Stimulated activated naive CD8-positive, alpha-beta T cell treated with anti-CD3 and anti-CD28 coated beads, Interleukin-15, Interleukin-2, amounts not matched to agents 100 ng/mL and 50 ng/mL, for 24 hours (primary cell): ENCODE measurements around the gene SLC2A1.

ENCODE experiments used
- H3K27ac Mint-ChIP-seq: one replicate; pipeline ENCODE4 v1.8.0; 2021; ENCODE audit warnings: mild to moderate bottlenecking, mixed read lengths
- H3K27me3 Mint-ChIP-seq: one replicate; pipeline ENCODE4 v1.8.0; 2021; ENCODE audit warnings: mixed read lengths
- H3K36me3 Mint-ChIP-seq: one replicate; pipeline ENCODE4 v1.8.0; 2021; ENCODE audit warnings: low read depth, mixed read lengths
- H3K4me1 Mint-ChIP-seq: one replicate; pipeline ENCODE4 v1.8.0; 2021; ENCODE audit warnings: low read depth, mixed read lengths
- H3K4me3 Mint-ChIP-seq: one replicate; pipeline ENCODE4 v1.8.0; 2021; ENCODE audit warnings: mild to moderate bottlenecking, mixed read lengths
- H3K9me3 Mint-ChIP-seq: one replicate; pipeline ENCODE4 v1.8.0; 2021; ENCODE audit warnings: mixed read lengths

SLC2A1 gene

DNA sequence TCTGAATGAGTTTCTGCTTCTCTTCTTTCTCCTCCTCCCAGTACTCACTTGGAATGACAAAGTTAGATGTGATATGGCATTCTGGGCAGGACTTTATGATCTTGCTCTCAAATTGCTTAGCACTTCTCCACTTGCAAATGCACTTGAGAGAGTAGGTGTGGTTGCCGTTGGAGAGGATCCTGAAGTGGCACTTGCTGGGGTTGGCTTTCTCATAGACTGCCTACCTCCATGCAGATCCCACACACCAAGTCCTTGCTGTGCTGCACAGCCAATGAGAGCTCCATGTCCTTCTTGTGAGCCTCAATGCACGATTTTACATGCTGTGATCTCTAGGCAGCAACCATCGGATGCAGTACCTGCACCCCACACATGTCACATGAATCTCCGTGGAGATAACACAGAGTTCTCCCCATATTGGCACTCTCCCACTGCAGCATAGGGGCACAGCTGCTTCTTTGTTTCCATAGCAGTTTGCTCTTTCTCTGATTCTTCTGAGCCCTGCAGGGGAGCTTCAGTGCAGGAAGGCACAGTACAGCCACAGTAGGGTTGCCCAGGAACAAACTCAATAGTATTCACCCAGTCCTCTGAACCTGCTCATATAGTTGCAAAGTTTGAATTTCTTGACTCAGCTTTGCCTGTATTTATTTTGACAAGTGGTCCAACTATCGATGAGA is 67.1 kb downstream of the SLC2A1 start:
- Mint-ChIP-seq H3K4me1 (no peaks in the 10 kb centered on the region), H3K27ac (no peak overlapping the region), H3K9me3 (no peaks in the 10 kb centered on the region), H3K36me3 (no peaks in the 10 kb centered on the region), H3K27me3 (peaks cover 7% of the 10 kb centered on the region), H3K4me3 (no peak overlapping the region)

DNA sequence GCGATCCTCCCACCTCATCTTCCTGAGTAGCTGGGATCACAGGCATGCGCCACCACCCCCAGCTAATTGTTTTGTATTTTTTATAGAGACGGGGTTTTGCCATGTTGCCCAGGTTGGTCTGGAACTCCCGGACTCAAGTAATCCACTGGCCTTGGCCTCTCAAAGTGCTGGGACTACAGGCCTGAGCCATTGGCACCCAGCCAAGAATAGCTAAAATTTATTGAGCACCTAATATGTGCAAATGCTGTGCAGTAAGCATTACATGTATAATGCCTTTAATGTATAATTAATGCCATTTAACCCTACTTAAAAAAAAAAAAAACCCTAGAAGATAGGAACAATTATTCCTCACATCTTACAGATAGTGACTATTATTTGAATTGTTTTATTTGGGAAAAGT is 69.4 kb downstream of the SLC2A1 start:
- no peaks in the 10 kb centered on the region for H3K9me3 Mint-ChIP-seq
- H3K4me3 Mint-ChIP-seq: no peak overlapping the region
- H3K27ac Mint-ChIP-seq: no peak overlapping the region
- peaks cover 6% of the 10 kb centered on the region for H3K27me3 Mint-ChIP-seq
- H3K36me3 Mint-ChIP-seq: no peaks in the 10 kb centered on the region
- no peaks in the 10 kb centered on the region for H3K4me1 Mint-ChIP-seq

DNA sequence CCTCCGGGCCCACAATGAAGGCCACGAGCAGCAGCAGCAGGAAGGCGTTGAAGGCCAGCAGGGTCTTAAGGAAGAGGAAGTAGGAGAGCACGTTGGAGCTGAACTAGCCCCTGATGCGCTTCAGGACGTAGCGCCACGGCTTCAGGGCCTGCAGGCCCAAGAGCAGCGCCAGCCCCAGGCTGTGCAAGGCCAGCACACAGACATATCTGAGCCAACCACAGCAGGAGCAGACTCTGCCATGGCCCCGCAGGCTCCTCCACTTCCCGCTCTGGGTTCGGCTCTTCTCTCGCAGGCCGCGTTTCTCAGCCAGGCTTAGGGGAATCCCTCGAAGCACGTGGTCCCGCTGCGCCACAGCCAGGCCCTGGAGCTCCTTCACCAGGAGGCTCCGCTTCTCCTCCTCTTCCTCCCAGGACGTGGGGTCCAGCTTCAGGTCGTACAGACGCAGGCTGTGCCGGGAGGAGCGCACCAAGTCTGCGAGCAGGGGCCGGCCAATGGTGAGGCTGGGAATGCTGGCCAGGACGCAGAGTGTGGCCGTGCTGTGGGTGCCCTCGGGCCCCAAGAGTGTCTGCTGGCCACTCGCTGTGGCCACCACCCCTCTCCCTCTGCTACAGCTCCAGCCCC is 70.5 kb downstream of the SLC2A1 start:
- Mint-ChIP-seq H3K9me3 (no peaks in the 10 kb centered on the region), H3K27me3 (peaks cover 6% of the 10 kb centered on the region), H3K4me1 (no peaks in the 10 kb centered on the region), H3K4me3 (no peak overlapping the region), H3K36me3 (no peaks in the 10 kb centered on the region), H3K27ac (no peak overlapping the region)

DNA sequence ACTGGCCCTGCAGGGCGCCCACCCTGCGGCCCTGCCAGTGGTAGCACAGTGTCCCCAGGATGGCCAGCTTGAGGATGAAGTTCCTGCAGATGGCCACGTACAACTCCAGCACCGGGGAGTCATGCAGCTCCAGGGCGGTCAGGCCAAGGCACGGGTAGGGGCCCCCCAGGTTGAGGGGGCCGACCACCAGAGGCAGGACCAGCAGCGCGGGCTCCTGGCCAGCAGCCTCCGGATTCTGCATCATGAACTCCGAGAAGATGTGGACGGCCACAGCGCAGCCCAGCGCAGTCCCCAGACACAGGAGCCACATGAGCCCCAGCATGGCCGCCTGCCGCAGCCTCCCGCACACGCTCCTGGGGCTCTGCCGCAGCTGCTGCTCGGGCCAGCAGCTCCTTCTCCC is 71.3 kb downstream of the SLC2A1 start:
- H3K27me3 Mint-ChIP-seq: peaks cover 6% of the 10 kb centered on the region
- no peaks in the 10 kb centered on the region for H3K4me1 Mint-ChIP-seq
- H3K9me3 Mint-ChIP-seq: no peaks in the 10 kb centered on the region
- H3K36me3 Mint-ChIP-seq: no peaks in the 10 kb centered on the region
- H3K27ac Mint-ChIP-seq: no peak overlapping the region
- H3K4me3 Mint-ChIP-seq: no peak overlapping the region

DNA sequence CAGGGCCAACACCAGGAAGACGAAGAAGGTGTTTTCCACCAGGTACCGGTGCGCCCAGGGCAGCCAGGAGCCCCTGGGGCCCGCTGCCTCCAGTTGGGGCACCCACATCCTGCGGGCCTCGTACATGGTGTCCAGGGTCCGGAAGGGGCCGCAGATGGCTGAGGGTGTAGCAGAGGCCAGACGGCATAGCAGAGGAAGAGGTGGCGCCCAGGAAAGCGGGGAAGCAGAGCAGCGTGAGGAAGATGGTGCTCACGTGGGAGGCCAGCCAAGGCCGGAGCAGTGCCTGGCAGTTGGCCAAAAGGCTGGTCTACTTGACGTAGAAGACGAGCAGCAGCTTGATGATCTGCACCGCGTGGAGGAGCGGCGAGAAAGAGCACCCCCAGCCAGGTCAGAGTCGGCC is 71.9 kb downstream of the SLC2A1 start:
- H3K27me3 Mint-ChIP-seq: peaks cover 6% of the 10 kb centered on the region
- no peaks in the 10 kb centered on the region for H3K36me3 Mint-ChIP-seq
- H3K9me3 Mint-ChIP-seq: no peaks in the 10 kb centered on the region
- H3K4me1 Mint-ChIP-seq: no peaks in the 10 kb centered on the region
- H3K27ac Mint-ChIP-seq: no peak overlapping the region
- no peak overlapping the region for H3K4me3 Mint-ChIP-seq

DNA sequence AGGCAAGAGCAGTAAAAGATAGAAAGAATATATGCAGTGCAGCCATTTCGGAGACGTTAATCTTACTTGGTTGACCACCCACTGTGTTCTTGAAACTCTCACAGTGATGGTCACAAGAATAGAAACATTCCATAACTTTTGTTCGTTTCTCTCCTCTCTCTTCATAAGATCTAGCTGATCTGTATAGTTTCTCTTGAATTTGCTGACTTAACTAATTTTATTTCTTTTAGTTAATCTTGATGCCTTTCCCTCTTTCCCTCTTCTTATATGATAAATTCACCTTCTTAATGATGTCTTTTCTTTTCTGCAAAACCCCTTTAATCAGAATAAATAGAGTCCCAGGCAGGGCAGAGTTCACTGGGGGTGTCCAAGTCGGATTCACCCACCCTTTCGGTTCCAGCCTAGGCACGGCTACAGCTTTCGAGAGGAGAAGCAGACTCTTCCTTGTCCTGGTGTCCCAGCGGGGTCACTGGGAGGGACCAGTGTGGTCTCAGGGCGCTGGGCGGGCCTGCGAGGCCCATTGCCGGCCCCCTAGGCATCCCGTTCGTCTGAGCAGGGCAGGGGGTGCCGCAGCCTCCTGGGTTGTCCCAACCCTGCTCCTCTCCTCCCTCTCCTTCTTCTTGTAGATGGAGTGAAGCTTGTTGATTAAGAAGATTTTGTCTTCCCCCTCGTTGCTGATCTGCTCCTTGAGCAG is 72.5 kb downstream of the SLC2A1 start:
- H3K9me3 Mint-ChIP-seq: no peaks in the 10 kb centered on the region
- H3K4me1 Mint-ChIP-seq: no peaks in the 10 kb centered on the region
- H3K27me3 Mint-ChIP-seq: peaks cover 6% of the 10 kb centered on the region
- H3K27ac Mint-ChIP-seq: no peak overlapping the region
- no peak overlapping the region for H3K4me3 Mint-ChIP-seq
- no peaks in the 10 kb centered on the region for H3K36me3 Mint-ChIP-seq

DNA sequence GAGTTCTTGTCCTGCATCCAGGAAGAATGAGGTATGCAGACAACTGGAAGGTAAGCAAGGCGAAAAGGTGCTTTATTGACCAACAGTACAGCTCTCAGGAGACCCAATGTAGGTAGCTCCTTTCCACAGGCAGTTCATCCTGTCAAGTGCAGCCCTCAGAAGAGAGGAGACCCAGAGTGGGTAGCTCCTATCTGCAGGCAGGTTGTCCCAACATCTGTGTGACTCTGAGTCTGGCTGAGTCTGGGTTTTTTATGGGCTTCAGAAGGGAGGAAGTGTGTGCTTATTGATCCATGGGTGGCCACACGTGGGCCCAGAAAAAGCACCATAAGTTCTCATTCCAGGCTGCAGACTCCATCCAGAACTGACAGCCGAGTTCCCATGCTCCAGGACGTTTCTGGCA is 78.3 kb downstream of the SLC2A1 start:
- H3K27me3 Mint-ChIP-seq: peaks cover 13% of the 10 kb centered on the region
- no peaks in the 10 kb centered on the region for H3K4me1 Mint-ChIP-seq
- H3K4me3 Mint-ChIP-seq: no peak overlapping the region
- H3K9me3 Mint-ChIP-seq: no peaks in the 10 kb centered on the region
- H3K36me3 Mint-ChIP-seq: no peaks in the 10 kb centered on the region
- H3K27ac Mint-ChIP-seq: no peak overlapping the region

DNA sequence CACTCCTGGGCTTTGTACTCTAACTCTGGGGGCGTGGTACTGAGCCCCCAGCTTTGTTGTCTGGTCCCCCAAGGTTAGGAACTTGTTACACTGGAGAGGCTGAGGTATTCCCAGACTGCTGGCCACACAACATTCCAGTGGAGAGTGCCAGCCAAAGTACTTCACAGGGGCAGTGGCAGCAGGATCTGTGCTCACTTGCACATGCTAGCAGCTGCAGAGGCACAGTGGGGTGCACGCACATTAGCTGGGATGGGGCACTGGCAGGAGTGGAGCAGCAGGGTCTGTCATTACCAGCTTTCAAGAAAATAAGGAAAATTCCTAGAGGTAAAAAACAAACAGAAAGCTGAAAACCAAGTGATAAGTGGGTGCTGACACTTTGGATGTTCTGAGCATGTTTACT is 81.3 kb downstream of the SLC2A1 start:
- no peaks in the 10 kb centered on the region for H3K36me3 Mint-ChIP-seq
- peaks cover 17% of the 10 kb centered on the region for H3K27me3 Mint-ChIP-seq
- H3K4me1 Mint-ChIP-seq: no peaks in the 10 kb centered on the region
- no peak overlapping the region for H3K4me3 Mint-ChIP-seq
- no peak overlapping the region for H3K27ac Mint-ChIP-seq
- peaks cover 7% of the 10 kb centered on the region for H3K9me3 Mint-ChIP-seq

DNA sequence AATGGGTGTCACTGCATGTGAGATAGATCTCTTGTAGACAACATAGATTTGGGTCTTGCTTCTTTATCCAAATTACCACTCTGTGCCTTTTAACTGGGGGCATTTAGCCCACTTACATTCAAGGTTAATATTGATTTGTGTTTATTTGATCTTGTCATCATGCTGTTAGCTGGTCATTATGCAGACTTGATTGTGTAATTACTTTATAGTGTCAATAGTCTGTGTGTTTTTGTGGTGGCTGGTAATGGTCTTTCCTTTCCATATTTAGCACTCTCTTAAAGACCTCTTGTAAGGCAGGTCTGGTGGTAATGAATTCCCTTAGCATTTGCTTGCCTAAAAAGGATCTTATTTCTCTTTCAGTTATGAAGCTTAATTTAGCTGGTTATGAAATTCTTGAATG is 82.7 kb downstream of the SLC2A1 start:
- Mint-ChIP-seq H3K27me3 (peaks cover 17% of the 10 kb centered on the region), H3K36me3 (no peaks in the 10 kb centered on the region), H3K9me3 (peaks cover 7% of the 10 kb centered on the region), H3K4me3 (no peak overlapping the region), H3K4me1 (no peaks in the 10 kb centered on the region), H3K27ac (no peak overlapping the region)
